ENCODE results near the gene TRIM8. TPM values are rescaled to one million over a fixed set of nuclear protein-coding genes. Genes with fewer than 3 reads are reported as not detected.

TRIM8 gene
- total and polyA plus RNA-seq, 2 donors (not counting 3 experiments of a cell fraction or from before 2014, with no cell fraction given): 74.1 to 114 TPM

GRCh38 chr10:102599565-102600327, 44.5 kb upstream of the TRIM8 start:
- Histone ChIP-seq H3K36me3 (ENCODE audit: control insufficient read depth in 2 of 2, extremely low read depth in 1 of 2, insufficient read depth in 2 of 2, low read length in 2 of 2) (no peaks in the 10 kb centered on the region), H4K20me1 (replicated peaks; ENCODE audit: control insufficient read depth, extremely low read depth, insufficient read depth, low read length) (no peaks in the 10 kb centered on the region), H3K4me2 (ENCODE audit: insufficient read depth, low read length) (peak overlapping the region; percentile 35), H3K9me1 (replicated peaks; ENCODE audit: control insufficient read depth, extremely low read depth, insufficient read depth, low read length) (no peaks in the 10 kb centered on the region), H3K9me3 (replicated peaks; ENCODE audit: control insufficient read depth, insufficient read depth, low read length) (no peaks in the 10 kb centered on the region), H2AFZ (ENCODE audit: low read depth, low read length) (no peak overlapping the region), H3K9ac (replicated peaks; ENCODE audit: extremely low read depth, insufficient read depth, low read length) (peak overlapping the region; percentile 62), H3K27me3 (ENCODE audit: control insufficient read depth in 2 of 2, insufficient read depth in 2 of 2, low read length in 2 of 2) (no peaks in the 10 kb centered on the region), H3K79me2 (ENCODE audit: control insufficient read depth, insufficient read depth, low read length) (no peaks in the 10 kb centered on the region), H3K27ac (ENCODE audit: insufficient read depth, low read depth, low read length) (peak overlapping the region; percentile 92), H3K4me1 (ENCODE audit: control insufficient read depth, extremely low read depth, insufficient read depth, low read length) (peaks cover 70% of the 10 kb centered on the region), H3K4me3 (replicated peaks in 1 of 3; ENCODE audit: insufficient read depth in 1 of 3, low read depth in 1 of 3, low read length in 3 of 3) (no peak overlapping the region)
- TF ChIP-seq CTCF (IDR thresholded peaks at IDR 0.05; ENCODE audit: extremely low read depth in 1 of 2, insufficient read depth in 1 of 2, low read depth in 1 of 2, low read length in 2 of 2) (no peak), MYC (IDR thresholded peaks at IDR 0.05; ENCODE audit: low read depth, low read length) (no peak), JUN (IDR thresholded peaks at IDR 0.05; ENCODE audit: borderline replicate concordance, insufficient read depth, insufficient read length, low read depth) (peak; percentile 27), EZH2 (IDR thresholded peaks at IDR 0.05; ENCODE audit: borderline replicate concordance, low read depth, low read length, severe bottlenecking) (no peak), POLR2A (IDR thresholded peaks at IDR 0.05; ENCODE audit: low read depth, low read length) (peak; percentile 86), FOS (IDR thresholded peaks at IDR 0.05; ENCODE audit: borderline replicate concordance, insufficient read depth, low read length) (peak; percentile 64), POLR2AphosphoS5 (IDR thresholded peaks at IDR 0.05; ENCODE audit: insufficient read depth, low read depth, low read length) (peak; percentile 98), MAX (IDR thresholded peaks at IDR 0.05; ENCODE audit: insufficient read depth, insufficient read length) (no peak), GATA2 (IDR thresholded peaks at IDR 0.05; ENCODE audit: insufficient read depth, insufficient read length, low read depth, low read length) (peak; percentile 100)
- no TSS peak for BruUV-seq (replicated peaks)
- ChIA-PET POLR2A (interaction anchor here (0.6 to 1.5 kb wide), 4 partner anchors 12 to 53 kb away, joined by 3 to 5 read pairs (median 4); no protein-coding TSS in a partner anchor), CTCF (interaction anchor here (0.8 to 10.0 kb wide), 8 partner anchors 12 to 95 kb away, joined by 3 to 110 read pairs (median 10); partner anchors contain the start of genes SUFU and TRIM8)
- intact Hi-C loops (cut with micrococcal nuclease) (loop anchor here (1.0 to 5.0 kb wide), 7 partner anchors 12 to 177 kb away; partner anchors contain the start of genes ARL3, FBXL15, SFXN2 and SUFU), dilution Hi-C loops (cut with MboI; ENCODE audit: extremely low pct_ligation_motif_present, low sequenced_read_pairs) (no loop called here)
- DNase-seq (ENCODE audit: low read depth, low spot score): peak; percentile 98
- peak; percentile 99 for FAIRE-seq

Measured in endothelial cell of umbilical vein (primary cell).